ENCODE data around the gene NTRK1.

DNA sequence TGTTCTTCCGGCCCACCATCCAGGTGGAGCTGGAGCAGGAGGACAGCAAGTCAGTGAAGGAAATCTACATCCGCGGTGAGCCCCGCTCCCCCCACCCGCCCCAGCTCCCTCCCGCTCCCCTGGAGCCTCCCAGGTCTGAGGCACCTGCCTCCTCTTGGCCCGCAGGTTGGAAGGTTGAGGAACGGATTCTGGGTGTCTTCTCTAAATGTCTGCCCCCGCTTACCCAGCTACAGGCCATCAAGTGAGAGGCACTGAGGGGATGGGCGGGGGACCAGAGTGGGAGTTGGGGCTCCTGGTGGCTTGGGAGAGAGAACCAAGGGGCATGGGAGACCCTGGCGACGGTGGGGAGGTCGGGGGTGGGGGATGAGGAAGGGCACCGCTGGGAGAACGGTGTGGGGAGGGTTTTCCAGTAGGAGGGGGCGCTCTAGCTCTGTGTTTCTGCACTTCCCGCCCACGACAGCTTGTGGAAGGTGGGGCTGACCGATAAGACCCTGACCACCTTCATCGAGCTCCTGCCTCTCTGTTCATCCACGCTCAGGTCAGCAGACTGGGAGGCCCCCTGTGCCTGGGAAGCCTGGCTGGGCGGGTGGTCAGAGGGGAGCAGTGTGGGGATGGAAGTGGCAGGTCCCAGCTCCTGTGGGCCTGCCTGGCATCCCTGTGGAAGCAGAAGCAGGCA lies 64.0 kb downstream of the NTRK1 start:
- TF ChIP-seq PRDM4 (CRISPR knock-in tag; IDR thresholded peaks at IDR 0.05; ENCODE audit: borderline replicate concordance): no peak
- TF ChIP-seq, protein P1, sequence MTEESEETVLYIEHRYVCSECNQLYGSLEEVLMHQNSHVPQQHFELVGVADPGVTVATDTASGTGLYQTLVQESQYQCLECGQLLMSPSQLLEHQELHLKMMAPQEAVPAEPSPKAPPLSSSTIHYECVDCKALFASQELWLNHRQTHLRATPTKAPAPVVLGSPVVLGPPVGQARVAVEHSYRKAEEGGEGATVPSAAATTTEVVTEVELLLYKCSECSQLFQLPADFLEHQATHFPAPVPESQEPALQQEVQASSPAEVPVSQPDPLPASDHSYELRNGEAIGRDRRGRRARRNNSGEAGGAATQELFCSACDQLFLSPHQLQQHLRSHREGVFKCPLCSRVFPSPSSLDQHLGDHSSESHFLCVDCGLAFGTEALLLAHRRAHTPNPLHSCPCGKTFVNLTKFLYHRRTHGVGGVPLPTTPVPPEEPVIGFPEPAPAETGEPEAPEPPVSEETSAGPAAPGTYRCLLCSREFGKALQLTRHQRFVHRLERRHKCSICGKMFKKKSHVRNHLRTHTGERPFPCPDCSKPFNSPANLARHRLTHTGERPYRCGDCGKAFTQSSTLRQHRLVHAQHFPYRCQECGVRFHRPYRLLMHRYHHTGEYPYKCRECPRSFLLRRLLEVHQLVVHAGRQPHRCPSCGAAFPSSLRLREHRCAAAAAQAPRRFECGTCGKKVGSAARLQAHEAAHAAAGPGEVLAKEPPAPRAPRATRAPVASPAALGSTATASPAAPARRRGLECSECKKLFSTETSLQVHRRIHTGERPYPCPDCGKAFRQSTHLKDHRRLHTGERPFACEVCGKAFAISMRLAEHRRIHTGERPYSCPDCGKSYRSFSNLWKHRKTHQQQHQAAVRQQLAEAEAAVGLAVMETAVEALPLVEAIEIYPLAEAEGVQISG (CRISPR knock-in tag; IDR thresholded peaks at IDR 0.05): no peak
- no peak for TF ChIP-seq CREB1 (IDR thresholded peaks at IDR 0.05)
- TF ChIP-seq CREB1 (CRISPR knock-in tag; IDR thresholded peaks at IDR 0.05): no peak
- no peak for TF ChIP-seq RFX5 (IDR thresholded peaks at IDR 0.05; ENCODE audit: low read depth, low read length)

All from HepG2 (cell line).